Prostate gland (tissue), 2 donors: ENCODE measurements around the gene KCNS1. TPM values are rescaled to one million over a fixed set of nuclear protein-coding genes. Genes with fewer than 3 reads are reported as not detected.

Experiments
- DNase-seq: peaks from one replicate; pipeline ENCODE4 v3.0.0-alpha.2; 2019; ENCODE audit warnings: low spot score
- H3K27ac ChIP-seq, 2 donors: fragments of 200-600 bp; sonication (generic); 2 replicates each; pipeline ENCODE4 v1.5.1; 2017 to 2019
- H3K27me3 ChIP-seq: fragments of 200-600 bp; sonication (generic); replicated peaks from 2 replicates; pipeline ENCODE4 v1.5.1; 2019; ENCODE audit not compliant: insufficient read depth
- H3K36me3 ChIP-seq, 2 donors: fragments of 200-600 bp; sonication (generic); 1 replicate in 1 of 2; 2 replicates in 1 of 2; pipeline versions ENCODE4 v1.5.1 to v1.8.1; 2017 to 2019
- H3K4me1 ChIP-seq: fragments of 200-600 bp; sonication (generic); replicated peaks from 2 replicates; pipeline ENCODE4 v1.5.1; 2019
- H3K4me3 ChIP-seq, 2 donors: fragments of 200-600 bp; sonication (generic); 2 replicates each; pipeline ENCODE4 v1.5.1; 2017 to 2019
- H3K9me3 ChIP-seq: fragments of 200-600 bp; sonication (generic); 2 replicates; pipeline ENCODE4 v1.5.1; 2017
- CTCF ChIP-seq, 4 experiments: fragments of 200-600 bp in 2 of 4; fragments of 450-650 bp in 2 of 4; sonication (generic) in 2 of 4; IDR thresholded peaks; 1 replicate in 3 of 4; 2 replicates in 1 of 4; pipeline ENCODE4 v1.5.1; 2016 to 2019; ENCODE audit warnings: antibody characterized with exemption in 4 of 4, mild to moderate bottlenecking in 2 of 4, moderate library complexity in 2 of 4
- POLR2A ChIP-seq: fragments of 450-650 bp; IDR thresholded peaks from one replicate; pipeline ENCODE4 v1.6.1; 2016; ENCODE audit warnings: antibody characterized with exemption, mild to moderate bottlenecking
- POLR2AphosphoS5 ChIP-seq: sonication (generic); formaldehyde crosslinking; IDR thresholded peaks from one replicate; pipeline ENCODE4 v1.6.1; 2017; ENCODE audit warnings: antibody characterized with exemption
- WGBS: methylation state at CpG from one replicate; pipeline ENCODE4 v1.1.5; 2018; 5-methylcytosine and 5-hydroxymethylcytosine counted together
- intact Hi-C: fragments of 100-400 bp; cut with DNase I; formaldehyde crosslinking; loops from one replicate; pipeline ENCODE4 v1.14.2; 2022
- total RNA-seq, 2 donors: library from RNA; depleted of rRNA; stranded (reverse); fragments of >200 nt; gene quantifications; one replicate each; pipeline ENCODE4 v1.1.0, GENCODE V29; 2016

Gene KCNS1
- total RNA-seq, 2 donors from 2014 or later = 0.09 to 4.7 TPM

DNA sequence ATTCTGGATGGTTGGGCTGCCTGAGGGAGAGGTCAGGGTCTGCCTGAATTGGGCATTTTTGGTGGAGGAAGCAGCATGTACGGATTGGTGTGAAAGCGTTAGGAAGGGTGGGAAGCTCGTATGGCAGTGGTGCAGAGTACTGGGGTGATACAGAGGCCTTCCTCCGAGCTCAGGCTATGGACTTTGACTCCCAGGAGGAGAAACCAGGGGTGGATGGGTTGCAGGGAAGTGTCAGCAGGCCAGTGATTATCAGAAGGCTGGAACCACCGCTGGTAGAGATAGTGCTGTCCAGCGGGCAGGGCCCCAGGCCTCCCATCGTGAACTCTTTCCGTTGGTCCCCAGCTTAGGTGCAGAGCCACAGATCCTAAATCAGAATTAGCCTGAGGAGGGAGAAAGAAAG lies 8.7 kb upstream of the KCNS1 start:
- Histone ChIP-seq H3K9me3 (no peaks in the 10 kb centered on the region), H3K4me1 (no peaks in the 10 kb centered on the region), H3K4me3 (no peak overlapping the region), H3K27me3 (no peaks in the 10 kb centered on the region), H3K36me3 (no peaks in the 10 kb centered on the region), H3K27ac (no peak overlapping the region)
- 86% methylated on average over 8 of the region's 8 CpGs for WGBS
- intact Hi-C loops = no loop called here
- TF ChIP-seq POLR2AphosphoS5 (no peak), POLR2A (no peak), CTCF (IDR thresholded peaks at IDR 0.05) (no peak)
- no peak for DNase-seq

DNA sequence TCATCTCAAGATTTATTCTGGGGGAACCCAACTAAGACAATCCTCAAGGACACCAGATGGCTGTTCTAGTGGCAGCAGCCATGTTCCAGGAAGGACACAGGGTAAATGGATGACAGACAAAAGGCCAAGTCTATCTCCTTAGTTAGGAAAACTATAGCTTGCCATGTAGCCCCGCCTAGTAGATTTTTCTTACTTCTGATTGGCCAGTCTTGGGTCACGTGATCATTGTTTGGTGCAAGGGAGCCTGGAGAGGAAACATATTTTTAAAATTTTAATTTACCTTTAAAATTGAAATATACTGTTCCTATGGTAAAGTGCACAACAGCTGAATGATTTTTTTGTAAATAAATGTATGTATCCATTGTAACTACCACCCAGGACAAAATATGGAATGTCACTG lies 4.4 kb upstream of the KCNS1 start:
- DNase-seq = no peak
- no peaks in the 10 kb centered on the region for H3K36me3 ChIP-seq
- no peak overlapping the region for H3K27ac ChIP-seq
- no peaks in the 10 kb centered on the region for H3K4me1 ChIP-seq
- no peaks in the 10 kb centered on the region for H3K27me3 ChIP-seq
- no peaks in the 10 kb centered on the region for H3K9me3 ChIP-seq
- WGBS = 93% methylated on average over 2 of the region's 2 CpGs
- intact Hi-C loops = no loop called here
- H3K4me3 ChIP-seq = no peak overlapping the region
- TF ChIP-seq POLR2AphosphoS5 = no peak
- no peak for TF ChIP-seq CTCF (IDR thresholded peaks at IDR 0.05)
- no peak for TF ChIP-seq POLR2A

GRCh38 chr20:45104786-45105185 lies 3.9 kb upstream of the KCNS1 start:
- no peak overlapping the region for H3K27ac ChIP-seq
- no peak for TF ChIP-seq POLR2AphosphoS5
- TF ChIP-seq CTCF (IDR thresholded peaks at IDR 0.05) = no peak
- no peaks in the 10 kb centered on the region for H3K4me1 ChIP-seq
- intact Hi-C loops = no loop called here
- WGBS = 62% methylated on average over 5 of the region's 5 CpGs
- no peaks in the 10 kb centered on the region for H3K36me3 ChIP-seq
- H3K27me3 ChIP-seq = no peaks in the 10 kb centered on the region
- no peak for DNase-seq
- H3K9me3 ChIP-seq = no peaks in the 10 kb centered on the region
- no peak overlapping the region for H3K4me3 ChIP-seq

DNA sequence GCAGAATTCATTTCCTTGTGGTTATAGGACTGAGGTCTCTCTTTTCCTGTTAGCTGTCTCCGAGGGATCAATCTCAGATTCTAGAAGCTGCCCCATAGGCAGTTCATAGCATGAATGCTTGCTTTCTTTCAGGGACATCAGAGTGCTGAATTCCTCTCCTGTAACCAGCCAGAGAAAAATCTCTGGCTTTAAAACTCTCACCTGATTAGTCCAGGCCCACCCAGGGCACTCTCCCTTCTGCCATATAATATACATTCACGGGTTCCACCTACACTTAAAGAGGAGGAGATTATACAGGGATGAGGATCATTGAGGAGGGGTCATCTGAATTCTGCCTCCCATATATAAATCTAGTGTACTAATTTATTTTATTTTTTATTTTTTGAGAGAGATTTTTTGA lies 2.1 kb upstream of the KCNS1 start:
- DNase-seq = no peak
- H3K27ac ChIP-seq = no peak overlapping the region
- intact Hi-C loops = no loop called here
- H3K4me1 ChIP-seq = peaks cover 3% of the 10 kb centered on the region
- 82% methylated on average over 2 of the region's 2 CpGs for WGBS
- no peaks in the 10 kb centered on the region for H3K9me3 ChIP-seq
- no peaks in the 10 kb centered on the region for H3K27me3 ChIP-seq
- TF ChIP-seq POLR2AphosphoS5 = no peak
- no peak for TF ChIP-seq POLR2A
- no peak for TF ChIP-seq CTCF (IDR thresholded peaks at IDR 0.05)
- H3K36me3 ChIP-seq = no peaks in the 10 kb centered on the region
- no peak overlapping the region for H3K4me3 ChIP-seq

DNA sequence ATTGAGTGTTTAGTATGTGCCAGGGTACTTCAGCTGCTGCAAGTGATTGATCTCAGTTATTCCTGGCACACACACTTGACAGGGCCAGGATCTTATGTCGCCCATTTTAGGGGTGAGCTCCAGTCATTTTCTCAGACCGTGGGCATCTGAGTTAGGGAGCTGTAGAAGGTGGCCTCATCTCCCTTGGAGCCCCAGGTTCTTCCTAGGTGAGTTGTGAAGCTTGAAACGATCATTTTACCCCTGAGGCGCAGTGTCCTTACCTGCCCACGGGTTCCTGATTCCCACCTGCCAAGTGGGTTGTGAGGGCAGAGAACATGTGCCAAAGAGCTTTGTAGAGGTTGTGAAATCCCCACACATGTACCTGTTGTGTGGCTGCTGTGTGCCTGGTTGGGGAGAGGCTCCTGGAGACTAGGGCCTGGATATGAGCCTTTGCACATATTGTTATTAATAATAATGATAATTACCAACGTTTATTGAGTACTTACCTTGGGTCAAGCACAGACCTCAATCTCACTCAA lies 465 bp upstream of the KCNS1 start:
- Histone ChIP-seq H3K4me3 (no peak overlapping the region), H3K27ac (no peak overlapping the region), H3K36me3 (no peaks in the 10 kb centered on the region), H3K9me3 (no peaks in the 10 kb centered on the region), H3K27me3 (peaks cover 3% of the 10 kb centered on the region), H3K4me1 (peaks cover 5% of the 10 kb centered on the region)
- DNase-seq = no peak
- TF ChIP-seq POLR2A (no peak), CTCF (IDR thresholded peaks at IDR 0.05) (no peak), POLR2AphosphoS5 (no peak)
- WGBS = 74% methylated on average over 6 of the region's 6 CpGs
- intact Hi-C loops = no loop called here
